Activated CD4-positive, alpha-beta T cell treated with anti-CD3 and anti-CD28 coated beads for 36 hours (primary cell): ENCODE measurements around the gene RERG. TPM values are rescaled to one million over a fixed set of nuclear protein-coding genes. Genes with fewer than 3 reads are reported as not detected.

ENCODE experiments used
- ATAC-seq: fragments of 200-7000 bp; cut with Tn5 transposase; one replicate; pipeline ENCODE4 v1.10.0; 2021; ENCODE audit warnings: mild to moderate bottlenecking, moderate library complexity
- CTCF ChIA-PET: fragments of 350-600 bp; sonication (Branson Sonifier 250); formaldehyde crosslinking; loops from one replicate; lab custom pipeline; 2021; ENCODE audit warnings: antibody characterized with exemption; lab: Charles Lee
- POLR2A ChIA-PET: fragments of 350-600 bp; sonication (Branson Sonifier 250); formaldehyde crosslinking; loops from one replicate; lab custom pipeline; 2021; ENCODE audit warnings: antibody characterized with exemption, inconsistent platforms; lab: Charles Lee
- DNase-seq: peaks from one replicate; pipeline ENCODE4 v3.0.0-alpha.2; 2020
- H3K27ac Mint-ChIP-seq: one replicate; pipeline ENCODE4 v1.8.0; 2021; ENCODE audit warnings: mixed read lengths
- H3K27me3 Mint-ChIP-seq: one replicate; pipeline ENCODE4 v1.8.0; 2021; ENCODE audit warnings: mixed read lengths
- H3K36me3 Mint-ChIP-seq: one replicate; pipeline ENCODE4 v1.8.0; 2021; ENCODE audit warnings: low read depth, mixed read lengths
- H3K4me1 Mint-ChIP-seq: one replicate; pipeline ENCODE4 v1.8.0; 2021; ENCODE audit warnings: mixed read lengths
- H3K4me3 Mint-ChIP-seq: one replicate; pipeline ENCODE4 v1.8.0; 2021; ENCODE audit warnings: mild to moderate bottlenecking, moderate library complexity, mixed read lengths
- H3K9me3 Mint-ChIP-seq: one replicate; pipeline ENCODE4 v1.8.0; 2021; ENCODE audit warnings: low read depth, mixed read lengths
- intact Hi-C, 2 experiments: fragments of 100-400 bp; cut with DNase I in 1 of 2; cut with micrococcal nuclease in 1 of 2; formaldehyde crosslinking; loops; one replicate each; pipeline versions ENCODE4 v1.14.2 to v1.15.1; 2022 to 2024; cut with DNase I, micrococcal nuclease
- total RNA-seq, 2 experiments: library from RNA; stranded (reverse); gene quantifications; one replicate each; pipeline ENCODE4 v1.2.3, GENCODE V29; 2021

Gene RERG, protein sequence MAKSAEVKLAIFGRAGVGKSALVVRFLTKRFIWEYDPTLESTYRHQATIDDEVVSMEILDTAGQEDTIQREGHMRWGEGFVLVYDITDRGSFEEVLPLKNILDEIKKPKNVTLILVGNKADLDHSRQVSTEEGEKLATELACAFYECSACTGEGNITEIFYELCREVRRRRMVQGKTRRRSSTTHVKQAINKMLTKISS
- total RNA-seq: not detected

GRCh38 chr12:15220915-15221885 is at the start of gene RERG:
RERG (minus strand) TSS chr12:15221417; CDS start chr12:15217489, 3,928 bp downstream.
- Mint-ChIP-seq H3K4me3 (peak within 1 kb of the TSS; percentile 36), H3K9me3 (no peaks in the 10 kb centered on the region), H3K4me1 (peaks cover 2% of the 10 kb centered on the region), H3K36me3 (no peaks in the 10 kb centered on the region), H3K27ac (no peak within 1 kb of the TSS), H3K27me3 (peaks cover 32% of the 10 kb centered on the region)
- DNase-seq: peak; percentile 86
- ChIA-PET POLR2A (no interaction called here), CTCF (interaction anchor here (0.6 to 5.7 kb wide), 58 partner anchors 8 to 663 kb away, joined by 3 to 52 read pairs (median 4); partner anchors contain the start of genes ARHGDIB, C12orf60 and WBP11)
- peak; percentile 99 for ATAC-seq
- intact Hi-C loops: loop anchor here (1.0 to 10.0 kb wide), 9 partner anchors 48 to 498 kb away; partner anchors contain the start of gene ART4 (in 1 of the 2)

GRCh38 chr12:15270591-15270990 is 49.4 kb upstream of the RERG start:
- DNase-seq: no peak
- Mint-ChIP-seq H3K36me3 (no peaks in the 10 kb centered on the region), H3K4me3 (no peak overlapping the region), H3K27ac (no peak overlapping the region), H3K4me1 (no peaks in the 10 kb centered on the region), H3K9me3 (no peaks in the 10 kb centered on the region), H3K27me3 (peaks cover 2% of the 10 kb centered on the region)
- POLR2A ChIA-PET: no interaction called here
- CTCF ChIA-PET: interaction anchor here (0.7 to 0.8 kb wide), 2 partner anchors 12 to 15 kb away, joined by 3 read pairs; no protein-coding TSS in a partner anchor
- intact Hi-C loops: no loop called here
- ATAC-seq: no peak

DNA sequence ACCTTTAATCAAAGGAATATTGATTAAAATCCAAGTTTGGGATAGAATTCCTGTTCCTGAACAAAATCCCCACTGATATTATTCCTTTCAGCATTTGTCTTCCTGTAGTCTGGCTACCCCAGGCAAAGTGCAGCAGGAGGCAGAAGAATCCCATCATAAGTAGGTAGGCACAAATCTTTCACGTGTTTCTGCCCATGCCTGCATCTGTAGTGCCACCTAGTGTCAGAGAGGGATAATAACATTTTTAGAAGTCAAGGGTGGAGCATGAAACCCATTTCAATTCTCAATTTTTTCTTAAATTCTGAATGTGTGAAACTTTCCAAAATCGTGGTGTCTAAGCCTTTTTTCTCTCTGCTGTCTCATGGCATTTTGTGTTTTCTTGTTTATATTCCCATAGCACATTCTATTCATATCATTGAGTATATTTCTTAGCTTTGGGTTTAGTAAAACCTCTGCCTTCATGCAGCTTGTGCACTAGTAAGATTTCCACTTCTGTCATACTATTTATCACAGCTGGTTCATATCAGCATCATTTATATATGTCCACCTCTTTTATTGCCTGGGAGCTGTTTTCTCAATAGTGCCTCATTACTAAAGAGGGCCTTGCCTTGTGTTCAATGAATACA is 47.8 kb upstream of the RERG start:
- ChIA-PET CTCF (interaction anchor here (0.6 to 1.3 kb wide), 13 partner anchors 10 to 641 kb away, joined by 3 to 10 read pairs (median 3); no protein-coding TSS in a partner anchor), POLR2A (no interaction called here)
- no peak overlapping the region for H3K27ac Mint-ChIP-seq
- no peaks in the 10 kb centered on the region for H3K36me3 Mint-ChIP-seq
- H3K27me3 Mint-ChIP-seq: peaks cover 2% of the 10 kb centered on the region
- ATAC-seq: peak; percentile 71
- H3K4me1 Mint-ChIP-seq: no peaks in the 10 kb centered on the region
- H3K9me3 Mint-ChIP-seq: no peaks in the 10 kb centered on the region
- intact Hi-C loops: loop anchor here (1.0 to 10.0 kb wide), 8 partner anchors 42 to 627 kb away; partner anchors contain the start of genes ART4 (in 1 of the 2) and RERG (in 1 of the 2)
- peak; percentile 56 for DNase-seq
- no peak overlapping the region for H3K4me3 Mint-ChIP-seq

DNA sequence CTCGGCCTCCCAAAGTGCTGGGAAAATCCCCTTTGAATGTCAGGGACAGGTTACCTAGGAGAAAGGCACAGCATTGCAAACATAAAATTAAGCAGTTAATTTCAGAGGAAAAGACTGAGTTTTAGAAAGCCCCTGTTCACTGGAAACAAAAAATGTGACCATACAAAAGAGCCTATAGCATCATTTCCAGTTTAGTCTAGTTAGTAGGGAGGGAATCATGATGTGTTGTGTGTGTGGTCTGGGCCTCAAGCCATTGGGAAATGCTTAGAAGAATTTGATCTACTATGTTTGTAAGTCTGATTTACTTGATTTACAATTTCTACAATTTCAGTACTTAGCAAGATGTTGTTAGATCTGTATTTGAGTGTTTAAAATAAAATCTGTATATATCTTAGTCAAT is 47.1 kb upstream of the RERG start:
- Mint-ChIP-seq H3K36me3 (no peaks in the 10 kb centered on the region), H3K4me3 (no peak overlapping the region), H3K4me1 (no peaks in the 10 kb centered on the region), H3K27me3 (peaks cover 3% of the 10 kb centered on the region), H3K9me3 (no peaks in the 10 kb centered on the region), H3K27ac (no peak overlapping the region)
- ChIA-PET POLR2A (no interaction called here), CTCF (no interaction called here)
- ATAC-seq: no peak
- intact Hi-C loops: loop anchor here (2.0 to 10.0 kb wide), 5 partner anchors 48 to 626 kb away; partner anchors contain the start of genes ART4 (in 1 of the 2) and RERG (in 1 of the 2)
- no peak for DNase-seq

- H3K27ac Mint-ChIP-seq: no peak overlapping the region
- DNase-seq (no peak), ATAC-seq (no peak)
- no peak overlapping the region for H3K4me3 Mint-ChIP-seq
- ChIA-PET CTCF (no interaction called here), POLR2A (no interaction called here)
- no peaks in the 10 kb centered on the region for H3K9me3 Mint-ChIP-seq
- H3K27me3 Mint-ChIP-seq: peaks cover 3% of the 10 kb centered on the region
- H3K36me3 Mint-ChIP-seq: no peaks in the 10 kb centered on the region
- intact Hi-C loops: loop anchor here (5.0 to 10.0 kb wide), 3 partner anchors 114 to 624 kb away; partner anchors contain the start of gene ART4 (in 1 of the 2)
- H3K4me1 Mint-ChIP-seq: no peaks in the 10 kb centered on the region
Measured at GRCh38 chr12:15265875-15266274, 44.7 kb upstream of the RERG start.

DNA sequence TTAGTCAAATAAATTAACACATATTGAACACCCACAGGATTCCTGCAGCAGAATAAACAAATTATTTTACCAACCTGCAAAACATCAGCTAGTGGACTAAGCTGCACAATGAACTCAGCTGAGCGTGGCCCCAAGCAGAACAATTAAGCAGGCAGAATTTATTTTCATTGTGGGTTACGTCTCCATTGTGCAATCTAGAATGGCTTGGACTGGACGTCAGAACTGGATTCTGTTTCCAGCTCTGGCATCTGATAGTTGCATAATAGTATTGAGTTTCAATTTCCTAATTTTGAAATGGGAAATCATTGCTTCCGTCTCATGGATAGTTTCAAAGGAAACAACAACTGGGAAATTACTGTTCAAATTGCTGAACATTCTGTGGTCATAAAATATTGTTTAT is 35.5 kb upstream of the RERG start:
- Mint-ChIP-seq H3K36me3 (no peaks in the 10 kb centered on the region), H3K4me3 (no peak overlapping the region), H3K9me3 (peaks cover 4% of the 10 kb centered on the region), H3K27me3 (peaks cover 31% of the 10 kb centered on the region), H3K4me1 (no peaks in the 10 kb centered on the region), H3K27ac (no peak overlapping the region)
- POLR2A ChIA-PET: no interaction called here
- ATAC-seq (no peak), DNase-seq (no peak)
- CTCF ChIA-PET: interaction anchor here (1.5 kb wide), 1 partner anchor 36 kb away, joined by 3 read pairs; no protein-coding TSS in a partner anchor
- intact Hi-C loops: no loop called here

DNA sequence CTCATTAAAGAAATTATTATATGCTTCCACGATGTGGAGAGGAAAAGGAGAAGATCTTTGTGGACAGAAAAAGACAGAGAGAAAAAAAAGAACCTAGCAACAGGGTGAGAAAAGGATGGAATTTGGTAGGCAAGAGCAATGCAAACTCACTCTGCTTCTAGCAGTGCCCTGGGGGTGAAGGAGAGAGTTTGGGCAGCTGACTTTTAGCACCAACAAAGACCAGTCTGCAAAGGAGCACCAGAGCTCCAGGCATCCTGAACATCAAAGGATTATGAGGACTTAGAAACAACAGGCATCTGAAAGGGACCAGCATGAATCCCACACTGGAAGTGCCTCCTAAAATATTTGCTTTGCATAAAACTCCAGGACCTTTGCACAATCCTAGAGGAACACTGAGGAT is 32.8 kb upstream of the RERG start:
- Mint-ChIP-seq H3K4me3 (no peak overlapping the region), H3K4me1 (no peaks in the 10 kb centered on the region), H3K27me3 (peaks cover 42% of the 10 kb centered on the region), H3K9me3 (peaks cover 4% of the 10 kb centered on the region), H3K27ac (no peak overlapping the region), H3K36me3 (no peaks in the 10 kb centered on the region)
- ATAC-seq (no peak), DNase-seq (no peak)
- intact Hi-C loops: no loop called here
- ChIA-PET POLR2A (no interaction called here), CTCF (interaction anchor here (1.0 to 1.6 kb wide), 3 partner anchors 12 to 23 kb away, joined by 3 read pairs; no protein-coding TSS in a partner anchor)

DNA sequence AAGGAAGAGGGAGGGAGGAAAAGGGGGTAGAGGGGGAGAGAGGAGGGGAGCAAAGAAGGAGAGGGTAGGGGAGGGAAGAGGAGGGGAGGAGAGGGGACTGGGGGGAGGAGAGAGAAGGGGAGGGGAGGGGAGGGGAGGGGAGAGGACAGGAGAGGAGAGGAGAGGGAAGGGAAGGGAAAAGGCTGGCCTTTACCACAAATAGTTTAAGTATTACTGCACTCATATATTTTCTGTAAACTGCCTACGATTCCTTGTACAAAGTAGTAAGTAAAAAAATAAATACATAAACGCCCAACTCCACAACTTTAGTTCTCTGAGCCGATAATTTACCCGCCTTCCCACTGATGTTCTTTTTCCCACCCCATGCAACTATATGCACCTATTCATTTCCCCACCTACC is 23.7 kb upstream of the RERG start:
- peaks cover 5% of the 10 kb centered on the region for H3K9me3 Mint-ChIP-seq
- H3K4me1 Mint-ChIP-seq: no peaks in the 10 kb centered on the region
- DNase-seq (no peak), ATAC-seq (no peak)
- no peak overlapping the region for H3K4me3 Mint-ChIP-seq
- POLR2A ChIA-PET: no interaction called here
- H3K27me3 Mint-ChIP-seq: peaks cover 48% of the 10 kb centered on the region
- CTCF ChIA-PET: no interaction called here
- H3K27ac Mint-ChIP-seq: no peak overlapping the region
- H3K36me3 Mint-ChIP-seq: no peaks in the 10 kb centered on the region
- intact Hi-C loops: no loop called here

- ChIA-PET CTCF (no interaction called here), POLR2A (no interaction called here)
- Mint-ChIP-seq H3K27ac (no peak overlapping the region), H3K27me3 (peaks cover 47% of the 10 kb centered on the region), H3K4me1 (no peaks in the 10 kb centered on the region), H3K9me3 (peaks cover 5% of the 10 kb centered on the region), H3K4me3 (no peak overlapping the region), H3K36me3 (no peaks in the 10 kb centered on the region)
- no peak for DNase-seq
- no peak for ATAC-seq
- intact Hi-C loops: no loop called here
Measured at GRCh38 chr12:15244341-15244740, 23.1 kb upstream of the RERG start.

GRCh38 chr12:15243102-15243501 is 21.9 kb upstream of the RERG start:
- ChIA-PET CTCF (interaction anchor here (0.6 to 1.5 kb wide), 2 partner anchors 21 to 647 kb away, joined by 3 read pairs; no protein-coding TSS in a partner anchor), POLR2A (no interaction called here)
- intact Hi-C loops: no loop called here
- Mint-ChIP-seq H3K27ac (no peak overlapping the region), H3K36me3 (no peaks in the 10 kb centered on the region), H3K4me3 (no peak overlapping the region), H3K4me1 (no peaks in the 10 kb centered on the region), H3K27me3 (peaks cover 43% of the 10 kb centered on the region), H3K9me3 (peaks cover 5% of the 10 kb centered on the region)
- DNase-seq (no peak), ATAC-seq (no peak)

- intact Hi-C loops: no loop called here
- Mint-ChIP-seq H3K27me3 (peaks cover 34% of the 10 kb centered on the region), H3K36me3 (no peaks in the 10 kb centered on the region), H3K4me3 (no peak overlapping the region), H3K9me3 (no peaks in the 10 kb centered on the region), H3K27ac (no peak overlapping the region), H3K4me1 (no peaks in the 10 kb centered on the region)
- ChIA-PET CTCF (interaction anchor here (0.9 kb wide), 1 partner anchor 20 kb away, joined by 6 read pairs; the partner anchor contains the start of gene RERG), POLR2A (no interaction called here)
- no peak for DNase-seq
- no peak for ATAC-seq
Measured at GRCh38 chr12:15240898-15241297, 19.7 kb upstream of the RERG start.
